ENCODE measurements around the gene ING3.

DNA sequence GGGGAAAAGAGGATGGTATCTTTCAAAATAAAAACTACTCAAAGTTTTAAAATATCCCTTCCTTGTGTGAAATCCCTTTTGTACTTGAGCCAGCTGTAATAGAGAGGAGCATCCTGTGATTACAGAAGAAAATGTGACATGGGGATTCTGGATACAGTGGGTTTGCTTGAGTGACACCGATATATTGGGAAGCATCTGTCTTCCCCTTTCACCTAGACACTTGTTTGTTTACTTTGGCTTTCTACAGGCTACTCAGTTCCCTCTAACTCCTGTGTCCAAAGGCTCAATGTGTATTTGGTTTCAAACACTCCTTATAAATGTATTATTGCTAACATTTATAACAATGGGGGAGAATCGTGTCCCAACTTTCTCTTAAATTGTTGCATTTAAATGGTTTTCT, 62.3 kb downstream of the ING3 start:
- TF ChIP-seq CTCF (IDR thresholded peaks at IDR 0.05; ENCODE audit: low read depth, low read length) = no peak
- TF ChIP-seq EZH2phosphoT487 (IDR thresholded peaks at IDR 0.05; ENCODE audit: low read depth) = no peak

Measured in OCI-LY3 (cell line).